Mesendoderm (in vitro differentiated cells): Measurements from ENCODE around the gene TYMP.

Source experiments
- DNase-seq: peaks from one replicate; pipeline ENCODE4 v3.0.0; 2013
- H2AK5ac ChIP-seq: 2 replicates; pipeline ENCODE4 v1.6.1; 2013; ENCODE audit warnings: low read length, inconsistent platforms
- H2BK120ac ChIP-seq: 2 replicates; pipeline ENCODE4 v1.6.1; 2013; ENCODE audit warnings: low read depth, mild to moderate bottlenecking, low read length, moderate library complexity, mixed read lengths
- H2BK15ac ChIP-seq: replicated peaks from 2 replicates; pipeline ENCODE4 v1.6.1; 2013; ENCODE audit warnings: low read depth, mild to moderate bottlenecking, moderate library complexity
- H2BK5ac ChIP-seq: 2 replicates; pipeline ENCODE4 v1.6.1; 2013; ENCODE audit warnings: low read length, inconsistent platforms
- H3K18ac ChIP-seq: 2 replicates; pipeline ENCODE4 v1.6.1; 2013; ENCODE audit warnings: mild to moderate bottlenecking, low read length, mixed read lengths
- H3K23ac ChIP-seq: one replicate; pipeline ENCODE4 v1.6.1; 2013; ENCODE audit warnings: low read length
- H3K27ac ChIP-seq: 2 replicates; pipeline ENCODE4 v1.5.1; 2013; ENCODE audit warnings: low read depth, mild to moderate bottlenecking, inconsistent platforms, low read length, moderate library complexity
- H3K27me3 ChIP-seq: 2 replicates; pipeline ENCODE4 v1.6.1; 2013; ENCODE audit warnings: low read length, control low read depth, mild to moderate bottlenecking, inconsistent platforms; ENCODE audit not compliant: insufficient read depth, poor library complexity
- H3K36me3 ChIP-seq: 2 replicates; pipeline ENCODE4 v1.6.1; 2013; ENCODE audit warnings: low read length, inconsistent platforms; ENCODE audit not compliant: control insufficient read depth, insufficient read depth
- H3K4ac ChIP-seq: one replicate; pipeline ENCODE4 v1.6.1; 2013; ENCODE audit warnings: low read depth, mild to moderate bottlenecking, low read length, moderate library complexity
- H3K4me1 ChIP-seq: 2 replicates; pipeline ENCODE4 v1.6.1; 2013; ENCODE audit warnings: low read depth, low read length, inconsistent platforms; ENCODE audit not compliant: control insufficient read depth
- H3K4me2 ChIP-seq: 2 replicates; pipeline ENCODE4 v1.6.1; 2013; ENCODE audit warnings: low read length
- H3K4me3 ChIP-seq: 2 replicates; pipeline ENCODE4 v1.5.1; 2013; ENCODE audit warnings: mild to moderate bottlenecking, low read length
- H3K56ac ChIP-seq: one replicate; pipeline ENCODE4 v1.6.1; 2013; ENCODE audit warnings: low read length
- H3K79me1 ChIP-seq: 2 replicates; pipeline ENCODE4 v1.6.1; 2013; ENCODE audit warnings: low read length, inconsistent platforms
- H3K79me2 ChIP-seq: 2 replicates; pipeline ENCODE4 v1.6.1; 2013; ENCODE audit warnings: mild to moderate bottlenecking, low read length; ENCODE audit not compliant: control insufficient read depth, insufficient read depth
- H3K9ac ChIP-seq: 2 replicates; pipeline ENCODE4 v1.6.1; 2013; ENCODE audit warnings: low read length, inconsistent platforms
- H4K5ac ChIP-seq: one replicate; pipeline ENCODE4 v1.6.1; 2013; ENCODE audit warnings: low read length
- H4K8ac ChIP-seq: one replicate; pipeline ENCODE4 v1.6.1; 2013; ENCODE audit warnings: low read depth, mild to moderate bottlenecking, control low read depth, low read length, moderate library complexity
- WGBS: extraction: QIAGEN DNeasy Blood & Tissue Kit; methylation state at CpG from one replicate; pipeline ENCODE4 v1.1.7; 2013; ENCODE audit warnings: low lambda C conversion rate, missing lambda C conversion rate; ENCODE audit not compliant: insufficient coverage; ENCODE audit errors: extremely low coverage; 5-methylcytosine and 5-hydroxymethylcytosine counted together

The TYMP gene

DNA sequence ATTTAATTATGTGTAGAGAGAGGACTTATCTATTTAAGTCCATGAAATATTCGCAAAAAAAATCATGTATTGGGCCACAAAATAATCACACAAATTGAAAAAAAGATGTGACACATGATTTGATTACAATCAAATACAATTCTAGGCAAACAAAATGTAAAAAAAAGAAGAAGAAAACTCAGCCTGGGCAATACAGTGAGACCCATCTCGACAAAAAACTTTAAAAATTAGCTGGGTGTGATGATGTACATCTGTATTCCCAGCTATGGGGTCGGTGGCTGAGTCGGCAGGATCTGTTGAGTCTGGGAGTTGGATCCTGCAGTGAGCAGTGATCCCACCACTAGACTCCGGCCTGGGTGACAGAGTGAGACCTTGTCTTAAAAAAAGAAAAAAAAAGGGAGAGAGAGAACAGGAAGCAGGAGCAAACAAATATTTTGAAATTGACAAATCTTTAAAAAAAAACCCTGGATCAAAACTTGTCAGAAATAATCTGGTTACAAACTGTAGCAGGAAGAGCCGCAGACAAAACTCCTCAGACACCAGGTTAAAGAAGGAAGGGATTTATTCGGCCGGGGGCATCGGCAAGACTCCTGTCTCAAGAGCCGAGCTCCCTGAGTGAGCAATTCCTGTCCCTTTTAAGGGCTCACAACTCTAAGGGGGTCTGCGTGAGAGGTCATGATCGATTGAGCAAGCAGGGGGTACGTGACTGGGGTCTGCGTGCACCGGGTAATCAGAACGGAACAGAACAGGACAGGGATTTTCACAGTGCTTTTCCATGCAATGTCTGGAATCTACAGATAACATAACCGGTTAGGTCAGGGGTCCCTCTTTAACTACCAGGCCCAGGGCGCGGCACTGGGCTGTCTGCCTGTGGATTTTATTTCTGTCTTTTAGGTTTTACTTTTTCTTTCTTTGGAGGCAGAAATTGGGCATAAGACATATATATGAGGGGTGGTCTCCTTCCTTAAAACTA, 3.3 kb upstream of the TYMP start:
- no peak overlapping the region for H2AK5ac ChIP-seq
- H2BK5ac ChIP-seq = no peak overlapping the region
- no peak overlapping the region for H3K27ac ChIP-seq
- H3K18ac ChIP-seq = no peak overlapping the region
- no peak overlapping the region for H3K4me3 ChIP-seq
- H3K79me2 ChIP-seq = no peaks in the 10 kb centered on the region
- no peaks in the 10 kb centered on the region for H3K36me3 ChIP-seq
- WGBS = no CpG with 5 or more reads among the region's 19 CpGs
- H3K4me2 ChIP-seq = no peak overlapping the region
- H3K27me3 ChIP-seq = peaks cover 23% of the 10 kb centered on the region
- no peak overlapping the region for H3K4ac ChIP-seq
- no peaks in the 10 kb centered on the region for H3K79me1 ChIP-seq
- no peak overlapping the region for H3K56ac ChIP-seq
- no peak overlapping the region for H2BK15ac ChIP-seq
- H3K4me1 ChIP-seq = peaks cover 3% of the 10 kb centered on the region
- H4K8ac ChIP-seq = no peak overlapping the region
- H3K9ac ChIP-seq = no peak overlapping the region
- H3K23ac ChIP-seq = no peak overlapping the region
- no peak for DNase-seq
- no peak overlapping the region for H4K5ac ChIP-seq
- no peak overlapping the region for H2BK120ac ChIP-seq

DNA sequence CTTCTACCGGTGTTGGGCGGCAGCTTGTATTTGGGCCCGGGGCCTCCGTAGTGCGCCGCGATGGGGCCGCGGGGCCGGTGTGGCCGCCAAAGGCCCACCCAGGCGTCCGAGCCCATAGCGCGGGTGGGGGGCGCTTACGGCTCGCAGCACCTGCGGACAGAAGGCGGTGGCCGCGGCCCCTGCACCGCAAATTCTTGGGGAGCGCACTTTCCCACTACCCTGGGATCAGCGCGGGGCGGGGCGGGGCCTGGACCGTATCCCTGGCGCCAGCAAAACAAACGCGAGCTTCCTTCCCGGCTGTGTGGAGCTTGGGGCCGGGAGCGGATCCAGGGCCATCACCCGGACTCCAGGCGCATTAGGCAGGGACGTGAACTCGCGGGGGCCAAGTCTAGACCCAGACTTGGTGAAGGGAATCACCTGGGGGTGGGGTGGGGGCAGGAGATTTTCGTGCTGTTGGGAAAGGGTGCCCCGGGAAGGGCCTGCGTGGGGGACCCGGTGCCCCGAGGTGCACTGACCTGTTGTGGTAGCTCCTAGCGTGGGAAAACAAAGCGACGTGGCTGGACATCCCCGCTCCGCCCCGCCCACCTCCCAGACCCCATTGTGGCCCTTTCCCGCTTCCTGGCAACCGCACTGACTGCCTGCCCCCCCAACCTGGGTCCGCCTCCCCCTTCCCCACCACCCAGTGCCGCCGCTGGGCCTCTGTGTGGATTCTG, 2.3 kb upstream of the TYMP start:
- peaks cover 23% of the 10 kb centered on the region for H3K27me3 ChIP-seq
- H3K36me3 ChIP-seq = no peaks in the 10 kb centered on the region
- H3K79me1 ChIP-seq = no peaks in the 10 kb centered on the region
- no peak overlapping the region for H3K4me3 ChIP-seq
- H3K4me1 ChIP-seq = peaks cover 3% of the 10 kb centered on the region
- no peak overlapping the region for H4K5ac ChIP-seq
- no peak overlapping the region for H2BK120ac ChIP-seq
- peak; percentile 56 for DNase-seq
- no peak overlapping the region for H2AK5ac ChIP-seq
- H3K9ac ChIP-seq = peak overlapping the region; percentile 50
- no peak overlapping the region for H3K18ac ChIP-seq
- H3K56ac ChIP-seq = peak overlapping the region; percentile 42
- no peak overlapping the region for H3K4ac ChIP-seq
- H4K8ac ChIP-seq = no peak overlapping the region
- H3K4me2 ChIP-seq = peak overlapping the region; percentile 46
- H2BK5ac ChIP-seq = no peak overlapping the region
- no peaks in the 10 kb centered on the region for H3K79me2 ChIP-seq
- no peak overlapping the region for H2BK15ac ChIP-seq
- no peak overlapping the region for H3K27ac ChIP-seq
- WGBS = no CpG with 5 or more reads among the region's 56 CpGs
- H3K23ac ChIP-seq = no peak overlapping the region

GRCh38 chr22:50531546-50531961, 1.7 kb upstream of the TYMP start:
- Histone ChIP-seq H3K18ac (no peak overlapping the region), H3K4me1 (peaks cover 3% of the 10 kb centered on the region), H3K27ac (no peak overlapping the region), H3K79me1 (no peaks in the 10 kb centered on the region), H3K79me2 (no peaks in the 10 kb centered on the region), H2BK15ac (no peak overlapping the region), H3K56ac (peak overlapping the region; percentile 76), H2BK120ac (no peak overlapping the region), H3K4me2 (peak overlapping the region; percentile 46), H2BK5ac (no peak overlapping the region), H3K9ac (peak overlapping the region; percentile 50), H3K27me3 (peaks cover 23% of the 10 kb centered on the region), H4K5ac (no peak overlapping the region), H3K4me3 (no peak overlapping the region), H2AK5ac (no peak overlapping the region), H3K4ac (no peak overlapping the region), H3K23ac (no peak overlapping the region), H4K8ac (no peak overlapping the region), H3K36me3 (no peaks in the 10 kb centered on the region)
- DNase-seq = no peak
- WGBS = no CpG with 5 or more reads among the region's 44 CpGs

GRCh38 chr22:50530877-50531545, 1.2 kb upstream of the TYMP start:
- DNase-seq = peak; percentile 87
- H2BK15ac ChIP-seq = no peak overlapping the region
- H3K27ac ChIP-seq = no peak overlapping the region
- no peaks in the 10 kb centered on the region for H3K79me1 ChIP-seq
- peak overlapping the region; percentile 76 for H3K56ac ChIP-seq
- H3K27me3 ChIP-seq = peaks cover 23% of the 10 kb centered on the region
- no peaks in the 10 kb centered on the region for H3K79me2 ChIP-seq
- no peak overlapping the region for H3K4me3 ChIP-seq
- H2BK5ac ChIP-seq = no peak overlapping the region
- no peak overlapping the region for H3K23ac ChIP-seq
- peak overlapping the region; percentile 35 for H3K9ac ChIP-seq
- no peak overlapping the region for H4K5ac ChIP-seq
- peaks cover 3% of the 10 kb centered on the region for H3K4me1 ChIP-seq
- no CpG with 5 or more reads among the region's 53 CpGs for WGBS
- H4K8ac ChIP-seq = no peak overlapping the region
- H3K4ac ChIP-seq = no peak overlapping the region
- H3K4me2 ChIP-seq = peak overlapping the region; percentile 16
- H3K36me3 ChIP-seq = no peaks in the 10 kb centered on the region
- no peak overlapping the region for H2AK5ac ChIP-seq
- no peak overlapping the region for H3K18ac ChIP-seq
- no peak overlapping the region for H2BK120ac ChIP-seq

GRCh38 chr22:50530580-50530876, 716 bp upstream of the TYMP start:
- no peak overlapping the region for H3K18ac ChIP-seq
- no CpG with 5 or more reads among the region's 21 CpGs for WGBS
- no peak overlapping the region for H3K23ac ChIP-seq
- H2BK5ac ChIP-seq = no peak overlapping the region
- H2BK15ac ChIP-seq = no peak overlapping the region
- H4K8ac ChIP-seq = no peak overlapping the region
- peaks cover 3% of the 10 kb centered on the region for H3K4me1 ChIP-seq
- H3K36me3 ChIP-seq = no peaks in the 10 kb centered on the region
- H3K9ac ChIP-seq = peak overlapping the region; percentile 26
- peak overlapping the region; percentile 50 for H3K56ac ChIP-seq
- DNase-seq = no peak
- no peak overlapping the region for H3K4me3 ChIP-seq
- no peaks in the 10 kb centered on the region for H3K79me1 ChIP-seq
- H2AK5ac ChIP-seq = no peak overlapping the region
- no peak overlapping the region for H4K5ac ChIP-seq
- H3K27ac ChIP-seq = no peak overlapping the region
- H3K4me2 ChIP-seq = peak overlapping the region; percentile 6
- H3K79me2 ChIP-seq = no peaks in the 10 kb centered on the region
- H3K27me3 ChIP-seq = peaks cover 23% of the 10 kb centered on the region
- H3K4ac ChIP-seq = no peak overlapping the region
- H2BK120ac ChIP-seq = no peak overlapping the region
